ELF-1 (cell line): ENCODE data around the gene CLCN7.

ENCODE experiments used
- DNase-seq: peaks from one replicate; pipeline ENCODE4 v3.0.0-alpha.2; 2016; ENCODE audit warnings: low read depth, low spot score

CLCN7 gene

DNA sequence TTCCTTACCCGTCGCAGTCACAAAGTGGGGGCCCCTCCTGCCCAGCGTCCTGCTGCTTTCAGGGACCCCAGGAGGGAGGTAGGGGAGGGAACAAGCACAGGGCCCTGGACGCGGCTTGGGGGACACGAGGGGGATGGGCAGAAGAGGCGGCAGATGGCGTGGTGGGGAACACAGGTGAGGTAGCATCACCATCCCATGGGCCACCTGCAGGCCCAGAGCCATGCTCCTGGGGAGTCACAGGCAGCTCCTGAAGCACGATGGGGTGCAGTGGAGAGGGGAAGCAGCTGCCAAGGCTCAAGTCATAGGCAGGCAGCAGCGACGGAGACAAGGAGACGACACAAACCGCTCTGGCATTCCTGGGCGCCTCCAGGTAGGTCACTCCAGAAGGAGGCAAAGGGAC lies 71.1 kb downstream of the CLCN7 start:
- no peak for DNase-seq

DNA sequence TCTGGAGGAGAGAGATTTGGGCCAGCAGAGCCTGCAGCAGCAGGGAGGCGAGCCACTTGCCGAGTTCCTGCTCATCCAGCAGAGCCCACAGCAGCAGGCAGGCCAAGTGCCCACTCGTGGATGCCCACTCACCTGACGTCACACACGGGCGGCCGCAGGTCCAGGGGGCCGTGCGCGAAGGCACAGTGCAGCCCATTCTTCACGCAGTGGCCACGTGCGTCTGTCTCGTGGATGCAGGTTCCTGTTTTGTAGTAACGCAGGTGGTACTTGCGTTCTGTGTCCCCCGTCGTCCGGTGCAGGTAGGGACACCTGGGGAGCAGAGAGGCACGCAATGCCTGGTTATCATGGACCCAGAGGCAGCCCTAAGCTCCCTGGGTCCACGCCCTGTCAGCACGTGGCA lies 71.8 kb downstream of the CLCN7 start:
- no peak for DNase-seq

DNA sequence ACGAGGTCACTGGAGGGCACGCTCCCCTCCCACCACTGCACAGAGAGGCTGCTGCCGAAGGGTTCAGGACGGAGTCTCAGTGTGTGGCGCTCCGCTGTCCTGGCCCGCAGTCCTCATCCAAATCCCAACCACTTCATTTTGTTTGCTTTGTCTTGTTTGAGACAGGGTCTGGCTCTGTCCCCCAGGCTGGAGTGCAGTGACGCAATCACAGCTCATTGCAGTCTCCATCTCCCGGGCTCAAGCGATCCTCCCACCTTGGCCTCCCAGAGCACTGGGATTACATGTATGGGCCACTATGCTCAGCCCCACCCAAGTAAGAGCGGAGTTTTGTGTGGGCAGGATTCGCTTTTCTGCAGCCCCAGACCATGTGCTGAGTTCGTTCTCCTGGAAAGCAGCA lies 73.1 kb downstream of the CLCN7 start:
- no peak for DNase-seq

DNA sequence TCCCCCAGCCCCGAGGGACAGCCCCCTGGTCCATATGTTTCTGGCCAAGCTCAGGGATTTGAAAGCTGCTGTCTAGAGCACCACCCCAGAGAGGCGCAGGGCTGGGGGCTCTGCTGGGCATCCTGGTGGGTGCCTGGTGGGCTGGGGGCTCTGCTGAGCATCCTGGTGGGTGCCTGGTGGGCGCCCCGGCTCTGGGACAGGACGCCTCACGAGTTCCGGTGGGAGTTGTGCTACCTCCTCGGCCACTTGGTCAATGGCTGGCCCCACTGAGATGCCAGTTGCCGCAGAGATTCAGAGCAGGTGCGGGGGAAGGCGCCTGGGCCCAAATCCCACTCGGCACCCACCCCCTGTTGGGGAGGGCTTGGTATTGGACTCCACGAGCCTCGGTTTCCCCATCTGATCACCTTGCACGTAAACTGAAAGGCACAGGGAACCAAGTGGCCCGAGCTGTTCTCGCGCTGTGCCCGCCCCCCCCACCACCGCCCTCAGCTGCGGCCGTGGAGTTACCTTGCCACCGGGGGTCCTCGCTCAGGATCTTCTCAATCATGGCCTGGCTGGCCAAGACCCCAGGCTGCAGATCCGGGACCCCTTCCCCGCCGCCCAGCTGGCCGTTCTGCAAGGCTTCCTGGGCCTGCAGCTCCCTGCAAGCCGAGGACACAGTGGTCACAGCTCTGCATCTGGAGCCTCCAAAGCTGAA lies 73.6 kb downstream of the CLCN7 start:
- no peak for DNase-seq

DNA sequence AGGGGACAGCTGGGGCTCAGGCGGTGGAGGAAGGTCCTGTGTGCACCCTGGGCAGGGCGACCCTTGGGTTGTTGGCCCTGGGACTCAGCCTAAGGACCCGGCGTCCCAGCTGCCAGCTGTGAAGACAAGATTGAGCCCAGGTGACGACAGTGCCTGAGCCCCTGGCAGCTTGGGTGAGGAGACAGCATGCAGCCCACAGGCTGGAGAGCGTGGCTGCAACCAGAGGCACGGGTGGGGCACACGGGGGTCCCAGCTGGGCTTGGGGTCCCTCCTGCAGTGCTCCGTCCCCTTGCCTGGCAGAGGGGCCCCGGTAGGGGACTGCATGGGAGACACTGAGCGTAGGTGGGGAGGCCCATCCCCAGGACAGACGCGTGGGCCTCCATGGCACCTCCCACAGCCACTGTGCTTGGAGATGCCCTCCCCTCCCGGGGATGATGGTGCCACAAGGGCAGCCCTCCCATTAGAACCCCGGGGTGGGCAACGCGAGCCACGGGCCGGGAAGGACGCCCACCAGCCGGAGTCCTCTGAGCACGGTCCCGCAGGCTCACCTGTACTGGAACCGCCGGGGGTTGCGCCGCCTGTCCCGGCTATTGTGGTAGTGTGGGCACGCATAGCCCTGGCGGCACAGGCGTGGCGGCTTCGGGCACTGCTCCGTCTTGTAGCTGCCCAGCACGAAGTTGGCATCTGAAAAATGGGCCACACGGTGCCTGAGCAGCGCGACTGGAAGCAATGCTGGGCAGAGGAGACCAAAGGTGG lies 75.8 kb downstream of the CLCN7 start:
- no peak for DNase-seq

DNA sequence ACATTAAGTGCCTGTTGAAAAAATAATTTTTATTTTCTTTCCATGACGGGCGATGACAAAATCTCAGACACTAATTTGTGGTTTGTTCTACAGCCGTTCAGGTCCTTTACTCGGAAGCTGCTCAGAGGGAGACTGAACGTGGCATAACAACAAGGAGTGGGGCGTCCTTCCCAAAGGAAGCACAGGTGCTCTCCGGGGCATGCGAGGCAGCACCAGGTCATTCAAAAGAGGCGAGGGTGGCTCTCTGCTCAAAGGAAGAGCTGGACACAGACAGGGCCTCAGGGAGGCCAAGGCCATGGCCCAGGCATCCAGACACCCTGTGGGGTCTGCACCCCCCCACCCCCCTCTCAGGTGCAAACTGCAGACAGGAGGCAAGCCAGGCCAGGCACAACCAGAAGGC lies 76.5 kb downstream of the CLCN7 start:
- no peak for DNase-seq

DNA sequence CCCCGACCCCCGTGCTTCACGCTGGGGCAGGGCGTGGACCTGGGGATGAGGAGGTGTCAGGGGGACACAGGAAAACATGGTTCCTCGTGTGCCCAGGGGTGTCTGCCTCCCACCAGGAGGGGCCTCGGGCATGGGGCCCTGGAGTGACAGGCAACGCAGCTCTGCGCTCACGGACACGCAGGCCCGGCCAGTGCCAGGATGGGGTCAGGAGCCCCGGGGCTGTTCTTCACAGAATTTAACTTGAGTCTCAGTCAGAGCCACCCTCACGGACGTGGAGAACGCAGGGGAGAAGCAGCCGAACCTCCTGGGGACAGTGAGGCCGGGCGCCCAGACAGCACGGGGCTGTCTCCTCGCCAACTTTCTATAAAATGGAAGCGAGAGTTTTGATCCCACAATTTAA lies 77.0 kb downstream of the CLCN7 start:
- no peak for DNase-seq

DNA sequence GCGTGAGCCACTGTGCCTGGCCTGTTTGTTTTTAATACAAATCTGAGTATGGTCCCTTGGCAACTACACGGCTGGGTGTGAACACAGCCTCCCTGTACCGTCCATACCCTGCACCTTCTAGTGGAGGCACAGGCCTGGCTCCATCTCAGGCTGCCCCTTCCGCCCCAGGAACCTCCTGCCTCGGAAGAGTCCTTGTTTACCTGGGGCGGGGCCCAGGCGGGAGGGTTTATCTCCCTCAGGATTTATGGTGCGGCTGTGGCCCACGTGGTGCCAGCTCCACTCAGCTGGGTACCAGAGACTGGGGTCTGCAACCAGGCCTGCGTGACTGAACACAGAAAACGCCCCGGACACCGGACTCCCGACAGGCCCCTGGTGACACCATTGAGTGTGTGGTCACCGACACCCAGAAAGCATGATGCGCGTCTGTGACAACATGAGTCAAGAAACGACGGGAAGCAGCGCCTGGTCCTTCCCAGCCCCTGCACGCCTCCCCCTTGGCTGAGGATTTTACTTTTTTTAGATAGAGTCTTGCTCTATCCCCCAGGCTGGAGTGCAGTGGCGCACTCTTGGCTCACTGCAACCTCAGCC lies 79.3 kb downstream of the CLCN7 start:
- no peak for DNase-seq
